GM19239 (cell line): ENCODE results near the gene RALGPS1.

Source experiments
- DNase-seq: peaks from one replicate; pipeline ENCODE4 v3.0.0; 2011; ENCODE audit warnings: low spot score; ENCODE audit not compliant: insufficient read length
- FAIRE-seq: peaks from 2 replicates; lab custom pipeline; 2011; peaks lifted over from hg19 to GRCh38; lab: Jason Lieb, UNC

The RALGPS1 gene

DNA sequence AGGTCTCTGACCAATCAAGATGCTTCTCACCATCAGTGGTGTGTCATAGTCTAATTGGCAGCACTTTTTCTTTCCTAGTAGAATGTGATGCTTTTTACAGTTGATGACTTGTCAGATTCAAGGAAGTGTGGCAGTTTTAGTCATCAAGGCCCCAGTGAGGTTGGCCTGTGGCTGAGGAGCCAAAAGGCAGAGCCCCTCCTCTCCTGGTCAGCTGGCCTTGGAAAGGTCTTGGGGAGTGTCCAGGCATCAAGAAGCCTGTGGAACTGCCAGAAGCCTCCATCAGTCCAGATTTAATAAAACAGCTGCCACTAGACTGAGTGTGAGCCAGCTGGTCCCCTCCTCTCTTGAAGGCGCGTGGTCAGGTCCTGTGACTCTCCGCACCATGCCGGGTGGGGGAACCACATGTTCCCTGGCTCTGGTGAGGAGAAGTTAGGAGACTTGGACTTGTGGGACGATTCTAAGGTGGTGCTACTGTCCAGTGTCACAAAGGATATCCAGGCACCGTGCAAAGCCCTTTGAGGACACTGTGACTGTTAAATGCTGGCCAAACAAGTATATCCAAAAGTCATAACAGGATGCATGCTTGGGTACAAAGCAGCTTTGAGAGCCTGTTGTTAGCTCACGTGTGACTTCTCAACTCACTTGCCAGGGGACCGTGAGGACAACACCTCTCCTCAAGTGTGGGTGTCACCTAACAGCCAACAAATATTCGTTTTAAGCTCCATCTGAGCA lies 213.9 kb downstream of the RALGPS1 start:
- no peak for DNase-seq

DNA sequence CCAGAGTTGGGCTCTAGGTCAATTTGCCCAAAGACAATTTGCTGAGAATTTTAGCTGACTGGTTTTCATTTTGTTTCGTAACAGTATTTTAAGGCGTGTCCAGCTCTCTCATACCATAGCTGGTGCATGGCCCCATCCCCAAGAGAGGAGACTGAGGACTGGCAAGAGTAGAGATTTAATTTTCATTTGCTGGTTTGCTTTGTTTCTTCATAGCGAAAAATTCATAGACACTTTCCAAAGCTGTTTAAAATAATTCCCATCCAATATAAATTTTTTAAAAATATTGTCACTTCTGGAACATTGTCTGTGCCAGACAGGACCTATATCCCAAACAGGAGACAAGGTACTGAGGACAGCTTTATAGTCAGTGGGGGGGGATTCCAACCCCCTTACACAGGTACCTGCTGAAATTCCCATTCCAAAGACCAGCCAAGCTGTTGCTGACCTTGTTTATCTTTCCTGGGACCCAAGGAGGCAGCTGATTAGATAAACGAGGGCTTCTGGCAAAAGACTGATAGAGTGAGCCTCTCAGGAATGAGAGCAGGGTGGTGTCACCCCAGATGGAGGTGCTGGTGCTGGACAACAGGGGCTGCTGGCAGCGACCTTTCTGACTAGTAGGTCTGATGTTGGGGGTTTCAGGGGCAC lies 214.6 kb downstream of the RALGPS1 start:
- FAIRE-seq, result no peak

More for the DNA sequence above, 213.9 kb downstream of the RALGPS1 start:
- no peak for FAIRE-seq

DNA sequence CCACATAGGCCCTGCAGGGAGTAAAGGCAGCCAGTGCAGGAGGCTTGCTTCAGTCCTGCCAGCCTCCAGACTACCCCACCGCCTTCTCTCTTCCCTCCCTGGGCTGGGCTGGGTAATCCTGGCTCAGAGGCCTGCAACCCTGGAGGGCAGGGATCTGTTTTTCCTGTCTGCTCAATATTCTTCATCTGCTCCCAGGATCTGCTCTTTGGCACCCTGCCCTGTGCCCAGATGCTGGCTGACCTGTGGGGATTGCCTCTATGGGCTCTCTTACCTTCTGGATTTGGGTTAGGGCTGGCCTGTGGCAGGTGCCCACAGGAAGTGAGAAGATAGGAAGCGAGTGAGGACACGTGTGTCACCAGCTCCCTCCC lies 215.1 kb downstream of the RALGPS1 start:
- FAIRE-seq (no peak), DNase-seq (no peak)

More for the DNA sequence above, 214.6 kb downstream of the RALGPS1 start:
- no peak for DNase-seq

DNA sequence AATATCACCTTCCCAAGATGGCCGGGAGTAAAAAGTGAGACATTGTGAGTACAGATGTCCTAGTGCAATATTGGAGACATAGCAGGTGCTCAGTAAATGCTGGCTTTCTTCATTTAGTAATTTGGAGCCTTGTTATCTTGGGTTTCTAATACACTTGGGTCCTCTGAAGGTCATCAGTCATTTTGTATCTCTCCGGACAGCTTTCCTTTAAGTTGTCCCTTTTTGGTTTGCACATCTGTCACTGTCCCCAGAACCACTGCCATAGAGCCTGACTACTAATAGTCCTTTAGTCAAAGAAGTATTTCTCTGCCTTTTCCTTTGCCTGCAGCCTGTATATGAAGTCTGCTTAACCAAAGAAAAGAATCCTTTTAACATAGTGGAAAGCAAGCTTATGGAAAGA lies 215.7 kb downstream of the RALGPS1 start:
- no peak for DNase-seq
- FAIRE-seq, result no peak

DNA sequence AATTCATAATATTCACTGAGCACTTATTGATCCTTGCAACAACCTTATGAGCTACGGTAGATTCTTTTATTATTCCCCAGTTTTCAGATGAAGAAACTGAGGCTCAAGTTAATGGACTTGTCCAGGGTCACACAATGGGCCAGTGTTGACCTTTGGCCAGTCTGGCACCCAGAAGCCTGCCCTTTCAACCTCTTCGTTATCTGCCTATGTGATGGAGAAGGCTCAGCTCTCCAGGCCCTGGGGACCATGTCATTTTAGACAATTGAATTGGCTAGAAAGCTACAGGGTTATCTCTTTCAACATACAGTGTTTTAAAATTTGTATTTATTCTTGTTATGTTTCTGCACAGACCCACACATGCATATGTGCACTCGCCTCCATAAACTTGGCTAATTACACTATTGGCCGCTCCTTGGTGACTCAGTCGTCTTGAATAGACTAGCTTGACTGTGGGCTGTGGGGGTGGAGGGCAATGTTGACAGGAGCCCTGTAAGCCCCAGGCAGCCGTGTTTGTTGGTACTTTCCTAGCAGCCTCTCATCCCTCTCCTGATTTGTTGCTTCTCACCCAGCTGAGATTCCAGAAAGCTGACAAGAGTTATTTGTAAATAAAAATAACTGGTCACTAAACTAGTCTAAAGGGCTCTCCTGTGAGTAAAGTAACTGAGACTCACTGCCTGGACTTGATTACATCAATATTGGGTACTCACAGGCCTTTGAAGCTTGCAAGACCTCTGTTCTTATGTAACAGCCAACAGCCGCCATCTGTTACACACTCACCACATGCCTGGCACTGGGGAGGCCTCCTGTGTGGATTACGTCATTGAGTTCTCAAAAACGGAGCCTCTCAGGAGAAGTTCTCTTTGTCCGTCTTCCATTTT lies 216.3 kb downstream of the RALGPS1 start:
- FAIRE-seq (no peak), DNase-seq (no peak)

DNA sequence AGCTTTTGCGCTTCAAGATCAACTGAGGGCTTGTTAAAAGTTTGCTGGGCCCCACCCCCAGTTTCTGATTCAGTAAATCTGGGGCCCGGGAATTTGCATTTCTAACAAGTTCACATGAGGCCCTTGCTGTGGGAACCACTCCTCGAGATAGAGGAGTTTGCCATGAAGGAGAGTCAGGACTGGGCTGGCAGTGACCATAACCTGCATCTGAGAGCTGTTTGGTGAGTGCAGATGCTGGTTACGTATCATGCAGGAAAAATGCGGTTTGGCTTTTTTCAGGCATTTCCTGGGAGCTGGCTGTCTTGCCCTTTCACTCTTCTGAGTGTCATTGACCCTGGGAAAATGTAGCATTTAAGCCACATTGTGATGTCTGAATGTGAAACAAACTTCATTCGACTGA lies 217.3 kb downstream of the RALGPS1 start:
- FAIRE-seq, result no peak
- DNase-seq, result no peak

DNA sequence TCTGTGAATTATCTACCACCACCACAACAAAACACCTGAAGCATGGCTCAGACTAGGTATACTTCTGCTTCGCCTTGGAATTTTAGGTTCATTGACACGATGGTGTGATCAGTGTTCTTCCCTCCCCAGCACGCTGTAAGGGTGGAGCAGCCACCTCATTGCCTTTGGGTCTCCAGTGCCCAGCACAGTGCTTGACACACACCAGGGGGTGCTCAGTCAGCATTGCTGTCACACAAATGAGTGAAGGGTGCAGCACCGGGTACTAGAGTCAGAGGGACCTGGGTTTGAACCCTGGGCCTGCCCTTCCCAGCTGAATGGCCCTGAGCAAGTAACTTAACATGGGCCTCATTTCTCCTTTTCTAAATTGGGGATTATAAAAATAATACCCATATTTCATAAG lies 217.8 kb downstream of the RALGPS1 start:
- FAIRE-seq (no peak), DNase-seq (no peak)

DNA sequence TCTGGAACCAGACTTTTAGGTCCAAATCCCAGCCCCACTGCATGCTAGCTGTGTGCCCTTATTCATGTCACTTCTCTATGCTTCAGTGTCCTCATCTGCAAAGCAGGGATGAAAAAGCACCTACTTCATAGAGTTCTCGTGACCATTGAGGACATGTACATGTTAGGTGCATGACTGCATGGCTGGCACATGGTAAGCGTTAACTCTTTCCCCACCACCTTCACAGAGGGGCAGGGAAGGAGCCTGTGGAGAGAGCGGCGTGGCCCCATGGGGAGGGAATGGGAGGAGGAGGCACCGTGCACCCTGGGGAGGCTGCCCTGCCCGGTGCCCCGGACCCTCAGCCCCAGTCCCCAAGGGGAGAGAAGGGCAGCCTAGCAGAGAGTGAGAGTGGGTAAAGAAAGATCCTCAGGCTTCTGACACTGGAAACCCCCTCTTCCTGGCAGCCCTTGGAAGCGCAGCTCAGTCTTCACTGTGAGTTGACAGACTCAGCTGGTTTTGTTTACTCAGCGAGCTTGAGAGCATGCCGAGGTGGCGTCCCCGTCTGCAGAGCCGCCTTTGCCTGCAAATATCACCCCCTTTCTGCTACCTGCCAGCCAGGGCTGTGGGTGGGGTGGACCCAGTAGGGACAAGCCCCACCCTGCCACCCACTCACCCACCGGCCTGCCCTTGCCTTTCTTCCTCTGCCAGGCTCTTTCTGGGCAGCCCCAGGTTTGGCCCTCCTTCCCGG lies 218.5 kb downstream of the RALGPS1 start:
- no peak for FAIRE-seq
- DNase-seq, result no peak

DNA sequence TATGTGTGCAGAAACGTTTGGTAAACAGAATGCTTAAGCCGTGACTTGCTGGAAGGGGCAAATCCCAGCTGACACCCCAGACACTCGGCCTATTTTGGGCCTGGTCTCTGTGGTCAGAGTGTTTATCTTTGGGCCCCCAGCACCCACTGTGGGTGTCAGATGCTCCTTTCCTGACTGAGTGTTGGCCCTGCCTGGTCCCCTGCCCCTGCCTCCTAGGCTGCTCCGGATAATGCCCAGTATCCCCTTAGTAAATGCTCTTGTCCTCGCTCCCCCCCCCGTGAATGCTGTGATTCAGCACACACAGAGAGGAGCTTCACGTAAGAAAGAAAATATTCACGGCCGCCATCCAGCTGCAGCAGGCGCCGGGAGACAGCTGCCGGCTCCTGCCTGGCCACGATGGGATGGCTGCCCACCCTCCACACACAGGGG lies 219.2 kb downstream of the RALGPS1 start:
- FAIRE-seq (no peak), DNase-seq (no peak)

DNA sequence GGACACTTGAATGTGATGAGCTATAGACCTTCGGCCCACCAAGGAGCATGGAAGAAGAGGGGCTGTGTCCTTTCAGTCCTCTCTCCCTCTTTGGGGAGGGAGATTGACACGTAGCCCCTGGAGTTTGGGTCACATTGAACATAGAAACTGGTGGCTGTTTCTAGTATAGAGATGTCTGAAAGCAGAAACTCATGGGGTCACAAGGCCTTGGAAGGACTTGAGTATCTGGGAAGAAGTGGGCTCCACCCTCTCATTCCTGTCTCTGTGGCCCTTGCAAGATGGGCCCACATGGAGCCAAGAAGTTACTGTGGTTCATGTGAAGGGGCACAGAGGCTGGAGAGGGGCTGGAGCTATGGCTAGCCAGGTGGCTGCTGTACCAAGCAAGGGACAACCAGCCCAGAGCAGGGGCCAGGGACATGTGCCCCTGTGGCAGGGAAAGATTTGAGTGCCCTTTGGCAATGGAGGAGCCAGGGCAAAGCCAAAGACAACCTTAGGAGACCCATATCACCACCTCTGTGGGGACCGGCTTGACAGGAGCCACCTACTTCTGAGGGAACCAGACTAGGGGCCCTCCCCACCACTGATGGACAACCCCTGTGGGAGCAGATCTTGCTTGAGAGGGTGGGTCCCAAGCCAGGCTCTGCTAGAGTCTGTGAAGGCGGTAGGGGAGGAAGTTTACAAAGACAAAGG lies 220.6 kb downstream of the RALGPS1 start:
- FAIRE-seq, result no peak
- DNase-seq, result no peak

DNA sequence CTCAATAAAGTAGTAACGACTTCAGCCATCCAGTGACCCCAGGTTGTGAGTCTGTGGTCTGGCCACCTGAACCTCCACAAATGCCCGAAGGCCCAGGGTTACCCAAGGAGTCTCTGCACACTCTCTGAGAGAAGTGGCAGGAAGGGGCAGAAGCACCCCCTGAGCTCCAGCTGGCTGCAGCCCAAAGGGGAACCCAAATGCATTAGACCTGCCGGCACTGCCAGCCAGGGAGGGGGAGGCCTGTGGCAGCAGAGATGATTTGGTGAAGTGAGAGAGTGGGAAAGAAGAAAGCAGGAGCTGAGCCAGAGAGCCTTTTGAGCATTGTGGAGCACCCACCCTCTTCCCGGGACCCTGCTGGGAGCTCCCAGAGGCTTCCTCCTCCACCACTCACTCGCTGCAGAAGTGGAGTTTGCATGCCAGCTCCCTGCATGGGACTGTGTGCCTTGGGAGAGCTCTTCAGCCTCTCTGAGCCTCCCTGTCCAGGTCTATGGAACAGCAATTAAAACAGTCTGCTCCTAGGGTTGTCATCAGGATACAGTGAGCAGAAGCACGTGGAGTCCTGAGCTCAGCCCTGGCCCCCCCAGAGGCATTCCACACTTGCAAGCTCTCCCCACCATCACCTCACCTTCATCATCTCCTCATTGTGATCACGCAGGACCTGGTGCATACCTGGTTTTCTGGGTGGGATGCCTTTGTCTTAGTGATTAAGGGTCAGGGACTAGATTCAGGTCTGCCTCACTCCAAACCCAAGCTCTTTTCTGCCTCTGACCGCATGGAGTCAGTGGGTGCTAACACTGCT lies 221.7 kb downstream of the RALGPS1 start:
- FAIRE-seq (no peak), DNase-seq (no peak)

DNA sequence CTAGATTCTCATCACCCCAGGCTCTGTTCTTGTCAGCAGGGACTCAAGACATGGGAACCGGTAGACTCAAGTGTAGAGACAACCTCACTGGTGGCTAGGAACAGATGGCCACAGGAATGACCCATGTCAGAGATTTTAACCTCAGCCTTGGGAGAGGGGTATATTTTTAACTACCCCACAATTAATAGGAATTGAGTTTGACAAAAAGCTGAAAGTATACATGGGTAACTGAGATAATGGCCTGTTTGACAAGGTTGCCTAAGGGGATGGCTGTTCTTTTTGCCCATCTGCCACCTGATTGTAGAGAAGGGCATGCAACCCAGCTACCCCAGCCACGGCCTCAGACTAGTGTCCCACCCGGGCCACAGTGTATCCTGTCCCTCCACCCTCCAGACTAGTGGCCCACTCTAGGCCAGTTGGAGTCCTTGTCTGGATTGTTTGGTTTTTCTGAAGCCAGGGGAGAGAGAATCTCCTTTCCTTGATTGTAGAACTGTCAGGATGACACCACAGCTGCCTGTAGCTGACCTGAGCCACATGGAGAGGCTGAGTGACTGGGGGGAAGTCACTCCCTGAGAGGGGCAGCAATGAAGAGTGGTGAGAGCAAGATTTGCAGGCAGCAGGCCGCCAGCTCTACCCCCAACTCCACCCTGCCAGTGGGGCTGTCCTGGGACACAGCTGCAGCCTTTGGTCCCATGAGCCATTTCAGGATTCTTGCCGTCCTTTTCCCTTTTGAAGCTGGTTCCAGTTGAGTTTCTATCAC lies 222.5 kb downstream of the RALGPS1 start:
- no peak for FAIRE-seq

DNA sequence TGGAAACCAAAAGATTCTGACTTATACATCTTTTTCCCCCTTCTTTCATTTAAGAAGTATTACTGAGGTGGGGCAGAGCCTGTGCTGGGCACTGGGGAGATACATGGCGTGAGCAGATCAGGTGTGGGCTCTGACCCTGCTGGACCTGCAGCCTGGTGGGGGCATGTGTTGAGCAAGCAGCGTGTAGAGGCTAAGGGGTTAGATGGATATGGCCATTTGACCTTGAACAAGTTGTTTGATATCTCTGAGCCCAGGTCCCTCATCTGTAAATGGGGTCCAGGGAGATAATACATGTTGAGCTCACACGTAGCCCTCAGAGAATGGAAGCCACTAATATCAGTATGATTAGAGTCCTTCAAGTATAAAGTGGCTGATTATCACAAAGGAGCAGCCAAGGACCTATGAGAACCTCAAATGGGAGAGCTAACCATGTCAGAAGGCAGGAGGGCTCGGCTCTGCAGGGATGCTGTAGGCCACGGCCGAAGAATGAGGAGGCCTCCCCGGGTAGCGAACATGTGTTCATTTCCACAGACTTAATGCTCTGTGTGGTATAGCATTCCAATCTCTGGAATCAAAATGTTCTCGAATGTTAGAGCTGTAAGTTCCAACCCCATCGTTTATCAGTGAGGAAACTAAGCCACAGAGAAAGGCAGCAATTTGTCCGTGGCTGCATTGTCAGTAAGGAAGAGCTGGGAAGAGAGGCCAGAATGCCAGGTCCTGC lies 223.2 kb downstream of the RALGPS1 start:
- FAIRE-seq (no peak), DNase-seq (no peak)

More for the DNA sequence above, 222.5 kb downstream of the RALGPS1 start:
- DNase-seq, result no peak

DNA sequence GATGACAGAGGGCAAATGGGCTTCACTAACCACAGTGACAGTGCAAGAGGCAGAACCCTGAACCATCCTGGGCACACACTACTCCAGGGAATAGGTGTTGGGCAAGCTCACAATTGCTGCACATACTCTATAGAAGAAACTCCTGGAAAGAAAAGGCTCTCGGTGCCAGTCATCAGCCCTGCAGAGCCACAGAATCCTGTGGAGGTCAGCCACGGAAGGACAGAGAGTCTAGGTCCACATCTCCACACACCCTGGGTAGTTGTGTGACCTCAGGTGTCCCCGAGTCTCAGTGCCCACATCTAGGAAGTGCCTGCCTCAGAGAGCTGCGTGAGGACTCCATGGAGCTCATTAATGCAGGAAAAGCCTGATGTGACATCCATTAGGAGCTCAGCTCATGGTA lies 223.9 kb downstream of the RALGPS1 start:
- DNase-seq (no peak), FAIRE-seq (no peak)

DNA sequence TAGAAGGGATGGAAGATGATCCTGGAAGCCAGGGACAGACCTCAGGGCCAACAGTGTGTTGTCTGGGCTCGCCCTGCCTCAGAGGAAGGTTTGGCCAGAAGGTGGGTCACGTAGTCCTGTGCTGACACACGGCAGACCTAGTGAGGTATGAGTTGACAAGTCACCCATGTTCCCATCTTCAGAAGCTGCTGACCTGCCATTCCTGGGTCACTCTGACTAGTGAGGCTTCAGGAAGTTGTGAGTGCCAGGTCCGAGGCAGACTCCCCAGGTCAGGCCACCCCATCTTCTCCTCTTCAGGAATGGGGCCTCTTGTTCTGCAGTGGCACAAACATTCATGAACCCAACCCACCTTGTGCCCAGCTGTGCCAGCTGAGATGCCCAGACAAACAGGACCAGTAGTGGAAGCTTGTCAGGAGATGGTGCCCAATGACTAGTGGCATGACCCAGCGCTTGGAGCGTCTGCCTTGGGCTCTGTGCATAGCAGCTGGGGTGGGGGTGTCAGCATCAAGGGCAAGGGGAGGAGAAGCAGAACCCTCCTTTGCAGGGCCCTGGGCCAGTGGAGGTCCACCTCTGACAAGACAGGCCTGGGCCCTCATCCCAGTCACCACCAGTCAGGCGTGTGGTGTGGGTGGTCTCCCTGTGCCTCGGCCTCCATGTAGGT lies 224.6 kb downstream of the RALGPS1 start:
- DNase-seq, result no peak
- FAIRE-seq, result no peak

DNA sequence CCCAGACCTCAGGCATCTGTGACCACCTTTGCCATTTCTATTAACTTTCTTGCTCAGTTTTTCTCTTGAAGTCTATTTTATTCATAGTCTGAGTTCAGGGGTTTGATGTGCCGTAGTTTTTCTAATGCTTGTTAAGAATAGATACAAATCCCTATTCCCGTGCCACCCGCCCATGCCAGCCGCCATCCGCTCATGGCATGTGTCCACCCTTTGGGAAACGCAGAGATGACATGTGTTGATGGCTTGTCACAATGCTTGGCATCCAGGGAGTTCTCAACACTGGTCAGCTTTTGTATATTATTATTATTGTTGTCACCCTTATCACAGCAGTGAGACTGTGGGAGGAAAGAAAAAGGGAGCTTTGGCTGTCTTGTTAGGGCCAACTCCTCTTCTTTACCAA lies 225.2 kb downstream of the RALGPS1 start:
- DNase-seq (no peak), FAIRE-seq (no peak)

DNA sequence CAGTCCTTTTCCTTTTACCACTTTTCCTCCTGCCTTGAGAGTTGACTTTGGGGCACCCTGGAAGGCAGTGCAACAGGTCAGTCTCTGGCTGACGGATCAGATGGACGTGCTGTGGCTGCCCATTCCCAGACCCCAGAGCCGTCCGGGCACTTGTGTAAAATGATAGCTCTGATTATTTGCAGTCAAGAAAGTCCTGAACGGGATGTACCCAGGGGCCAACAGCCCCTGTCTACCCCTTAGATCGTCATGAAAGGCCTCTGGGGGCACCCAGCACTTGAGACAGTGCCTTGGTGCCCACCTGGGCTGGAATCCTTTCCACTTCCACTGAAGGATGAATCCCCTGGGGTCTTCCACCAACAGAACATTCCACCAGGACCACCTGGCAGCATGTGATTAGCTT lies 225.6 kb downstream of the RALGPS1 start:
- no peak for FAIRE-seq
- DNase-seq, result no peak
